ENCODE data around the gene F8.

- TF ChIP-seq, protein P1, sequence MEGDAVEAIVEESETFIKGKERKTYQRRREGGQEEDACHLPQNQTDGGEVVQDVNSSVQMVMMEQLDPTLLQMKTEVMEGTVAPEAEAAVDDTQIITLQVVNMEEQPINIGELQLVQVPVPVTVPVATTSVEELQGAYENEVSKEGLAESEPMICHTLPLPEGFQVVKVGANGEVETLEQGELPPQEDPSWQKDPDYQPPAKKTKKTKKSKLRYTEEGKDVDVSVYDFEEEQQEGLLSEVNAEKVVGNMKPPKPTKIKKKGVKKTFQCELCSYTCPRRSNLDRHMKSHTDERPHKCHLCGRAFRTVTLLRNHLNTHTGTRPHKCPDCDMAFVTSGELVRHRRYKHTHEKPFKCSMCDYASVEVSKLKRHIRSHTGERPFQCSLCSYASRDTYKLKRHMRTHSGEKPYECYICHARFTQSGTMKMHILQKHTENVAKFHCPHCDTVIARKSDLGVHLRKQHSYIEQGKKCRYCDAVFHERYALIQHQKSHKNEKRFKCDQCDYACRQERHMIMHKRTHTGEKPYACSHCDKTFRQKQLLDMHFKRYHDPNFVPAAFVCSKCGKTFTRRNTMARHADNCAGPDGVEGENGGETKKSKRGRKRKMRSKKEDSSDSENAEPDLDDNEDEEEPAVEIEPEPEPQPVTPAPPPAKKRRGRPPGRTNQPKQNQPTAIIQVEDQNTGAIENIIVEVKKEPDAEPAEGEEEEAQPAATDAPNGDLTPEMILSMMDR (IDR thresholded peaks at IDR 0.05 in 2 of 3, conservative IDR thresholded peaks at IDR 0.05 in 1 of 3; ENCODE audit: borderline replicate concordance in 1 of 3, insufficient read depth in 1 of 3, low read depth in 2 of 3, low read length in 2 of 3): no peak
- no peak for TF ChIP-seq ZNF274 (IDR thresholded peaks at IDR 0.05; ENCODE audit: low read depth, low read length)
Observed at GRCh38 chrX:154795016-154795415, 227.5 kb downstream of the F8 start.
